Measurements from ENCODE around the gene AOC3. TPM values are rescaled to one million over a fixed set of nuclear protein-coding genes. Genes with fewer than 3 reads are reported as not detected.

AOC3 gene
- total and polyA plus RNA-seq, 2 of the 8 experiments (the other 6 are each of a cell fraction or from before 2014, with no cell fraction given): 2.5 to 2.7 TPM

DNA sequence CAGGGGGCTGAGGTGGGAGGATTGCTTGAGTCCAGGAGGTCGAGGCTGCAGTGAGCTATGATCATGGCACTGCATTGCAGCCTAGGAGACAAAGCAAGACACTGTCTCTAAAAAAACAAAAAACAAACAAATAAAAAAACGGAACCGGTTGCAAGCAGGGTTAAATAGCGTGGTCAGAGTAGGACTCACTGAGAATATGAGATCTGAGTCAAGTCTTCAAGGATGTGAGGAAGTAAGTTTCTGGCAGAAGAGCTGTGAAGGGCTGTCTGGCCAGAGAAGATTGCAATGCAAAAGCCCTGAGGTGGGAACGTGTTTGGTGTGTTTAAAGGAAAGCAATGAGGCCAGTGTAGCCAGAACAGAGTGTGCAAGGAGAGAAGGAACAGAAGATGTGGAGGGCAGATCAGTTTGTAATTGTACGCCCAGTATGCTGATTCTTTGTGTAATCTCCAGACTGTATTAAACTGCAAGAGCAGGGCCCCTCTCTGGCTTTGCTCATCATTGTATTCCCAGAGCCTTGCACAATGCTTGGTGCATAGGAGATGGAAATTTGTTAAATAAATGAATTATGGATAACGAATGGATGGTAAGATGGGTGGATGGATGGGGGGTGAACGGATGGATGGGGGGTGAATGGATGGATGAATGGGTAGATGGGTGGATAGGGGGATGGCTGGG is 55.9 kb downstream of the AOC3 start (continued):
- TF ChIP-seq RAD21 (IDR thresholded peaks at IDR 0.05 in 1 of 2, conservative IDR thresholded peaks at IDR 0.05 in 1 of 2; ENCODE audit: low read depth in 2 of 2, low read length in 2 of 2): no peak
- no peak for TF ChIP-seq SRF (IDR thresholded peaks at IDR 0.05; ENCODE audit: low read depth, low read length)
- TF ChIP-seq, protein P1, sequence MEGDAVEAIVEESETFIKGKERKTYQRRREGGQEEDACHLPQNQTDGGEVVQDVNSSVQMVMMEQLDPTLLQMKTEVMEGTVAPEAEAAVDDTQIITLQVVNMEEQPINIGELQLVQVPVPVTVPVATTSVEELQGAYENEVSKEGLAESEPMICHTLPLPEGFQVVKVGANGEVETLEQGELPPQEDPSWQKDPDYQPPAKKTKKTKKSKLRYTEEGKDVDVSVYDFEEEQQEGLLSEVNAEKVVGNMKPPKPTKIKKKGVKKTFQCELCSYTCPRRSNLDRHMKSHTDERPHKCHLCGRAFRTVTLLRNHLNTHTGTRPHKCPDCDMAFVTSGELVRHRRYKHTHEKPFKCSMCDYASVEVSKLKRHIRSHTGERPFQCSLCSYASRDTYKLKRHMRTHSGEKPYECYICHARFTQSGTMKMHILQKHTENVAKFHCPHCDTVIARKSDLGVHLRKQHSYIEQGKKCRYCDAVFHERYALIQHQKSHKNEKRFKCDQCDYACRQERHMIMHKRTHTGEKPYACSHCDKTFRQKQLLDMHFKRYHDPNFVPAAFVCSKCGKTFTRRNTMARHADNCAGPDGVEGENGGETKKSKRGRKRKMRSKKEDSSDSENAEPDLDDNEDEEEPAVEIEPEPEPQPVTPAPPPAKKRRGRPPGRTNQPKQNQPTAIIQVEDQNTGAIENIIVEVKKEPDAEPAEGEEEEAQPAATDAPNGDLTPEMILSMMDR (IDR thresholded peaks at IDR 0.05; ENCODE audit: control extremely low read depth in 1 of 3, insufficient read depth in 1 of 3, low read depth in 1 of 3, low read length in 3 of 3): no peak
- no peak for TF ChIP-seq BCL11A (IDR thresholded peaks at IDR 0.05; ENCODE audit: low read depth in 2 of 2, low read length in 2 of 2)

Small RNA genes lying within 50 kb of the gene (microRNA-seq; reads per million reads assigned to microRNA genes)
- 0 to 0.46 reads per million in 2 experiments for gene MIR6781 (ENCODE audit: borderline microRNAs expressed in 2 of 2, borderline number of aligned reads in 2 of 2, borderline replicate concordance in 1 of 2)

Small RNA genes lying within 50 kb of the gene (small RNA-seq; reads per million reads assigned to genes)
- 0.51 reads per million for gene MIR6781 (ENCODE audit: insufficient read depth)
- not detected for gene RNU6-287P (ENCODE audit: insufficient read depth)

Other genes starting within 250 kb of the AOC3 start
- 39.6 and 42.6 TPM in 2 replicates for gene RETREG3, start 241.8 kb upstream of the AOC3 start, total RNA-seq (2021; fragmentation: NEBNext Ultra II Directional; extraction: Animal tissue kit (Norgen Biotek cat#: 25700))
- 23.7 and 27.0 TPM in 2 replicates for gene RETREG3, start 241.8 kb upstream of the AOC3 start, polyA plus RNA-seq (2011; rRNA removed)
- gene TUBG1, start 241.5 kb upstream of the AOC3 start, total RNA-seq (2021; fragmentation: NEBNext Ultra II Directional; extraction: Animal tissue kit (Norgen Biotek cat#: 25700)): 107 and 109 TPM in 2 replicates
- 208 and 276 TPM in 2 replicates for gene TUBG1, start 241.5 kb upstream of the AOC3 start, polyA plus RNA-seq (2011; rRNA removed)
- 13.0 and 14.8 TPM in 2 replicates for gene TUBG2, start 191.9 kb upstream of the AOC3 start, total RNA-seq (2021; fragmentation: NEBNext Ultra II Directional; extraction: Animal tissue kit (Norgen Biotek cat#: 25700))
- gene TUBG2, start 191.9 kb upstream of the AOC3 start, polyA plus RNA-seq (2011; rRNA removed): 16.6 and 31.2 TPM in 2 replicates
- gene PLEKHH3, start 174.2 kb upstream of the AOC3 start, total RNA-seq (2021; fragmentation: NEBNext Ultra II Directional; extraction: Animal tissue kit (Norgen Biotek cat#: 25700)): 11.1 and 13.7 TPM in 2 replicates
- gene PLEKHH3, start 174.2 kb upstream of the AOC3 start, polyA plus RNA-seq (2011; rRNA removed): 13.5 and 23.7 TPM in 2 replicates
- gene CCR10, start 169.4 kb upstream of the AOC3 start, total RNA-seq (2021; fragmentation: NEBNext Ultra II Directional; extraction: Animal tissue kit (Norgen Biotek cat#: 25700)): 0.75 and 1.1 TPM in 2 replicates
- gene CCR10, start 169.4 kb upstream of the AOC3 start, polyA plus RNA-seq (2011; rRNA removed): 4.0 and 5.7 TPM in 2 replicates
- gene CNTNAP1, start 168.7 kb upstream of the AOC3 start, total RNA-seq (2021; fragmentation: NEBNext Ultra II Directional; extraction: Animal tissue kit (Norgen Biotek cat#: 25700)): 4.7 and 5.2 TPM in 2 replicates
- 10.0 and 13.5 TPM in 2 replicates for gene CNTNAP1, start 168.7 kb upstream of the AOC3 start, polyA plus RNA-seq (2011; rRNA removed)
- 18.5 and 20.8 TPM in 2 replicates for gene EZH1, start 106.2 kb upstream of the AOC3 start, total RNA-seq (2021; fragmentation: NEBNext Ultra II Directional; extraction: Animal tissue kit (Norgen Biotek cat#: 25700))
- 17.4 and 22.9 TPM in 2 replicates for gene EZH1, start 106.2 kb upstream of the AOC3 start, polyA plus RNA-seq (2011; rRNA removed)
- gene RAMP2, start 90.0 kb upstream of the AOC3 start, total RNA-seq (2021; fragmentation: NEBNext Ultra II Directional; extraction: Animal tissue kit (Norgen Biotek cat#: 25700)): 12.0 and 13.4 TPM in 2 replicates
- gene RAMP2, start 90.0 kb upstream of the AOC3 start, polyA plus RNA-seq (2011; rRNA removed): 41.5 and 41.7 TPM in 2 replicates
- 83.9 and 88.2 TPM in 2 replicates for gene VPS25, start 77.8 kb upstream of the AOC3 start, total RNA-seq (2021; fragmentation: NEBNext Ultra II Directional; extraction: Animal tissue kit (Norgen Biotek cat#: 25700))
- gene VPS25, start 77.8 kb upstream of the AOC3 start, polyA plus RNA-seq (2011; rRNA removed): 150 and 188 TPM in 2 replicates
- gene WNK4, start 70.6 kb upstream of the AOC3 start, total RNA-seq (2021; fragmentation: NEBNext Ultra II Directional; extraction: Animal tissue kit (Norgen Biotek cat#: 25700)): 1.2 and 1.7 TPM in 2 replicates
- 0.21 and 0.86 TPM in 2 replicates for gene WNK4, start 70.6 kb upstream of the AOC3 start, polyA plus RNA-seq (2011; rRNA removed)
- 68.4 and 71.2 TPM in 2 replicates for gene COA3, start 52.5 kb upstream of the AOC3 start, total RNA-seq (2021; fragmentation: NEBNext Ultra II Directional; extraction: Animal tissue kit (Norgen Biotek cat#: 25700))
- gene COA3, start 52.5 kb upstream of the AOC3 start, polyA plus RNA-seq (2011; rRNA removed): 137 and 143 TPM in 2 replicates
- not detected in 2 replicates for gene CNTD1, start 52.3 kb upstream of the AOC3 start, total RNA-seq (2021; fragmentation: NEBNext Ultra II Directional; extraction: Animal tissue kit (Norgen Biotek cat#: 25700))
- gene CNTD1, start 52.3 kb upstream of the AOC3 start, polyA plus RNA-seq (2011; rRNA removed): 0.08 TPM in 1 of 2 replicates, not detected in the other
- gene BECN1, start 26.9 kb upstream of the AOC3 start, total RNA-seq (2021; fragmentation: NEBNext Ultra II Directional; extraction: Animal tissue kit (Norgen Biotek cat#: 25700)): 55.4 and 64.2 TPM in 2 replicates
- 31.5 and 38.8 TPM in 2 replicates for gene BECN1, start 26.9 kb upstream of the AOC3 start, polyA plus RNA-seq (2011; rRNA removed)
- gene PSME3, start 17.8 kb upstream of the AOC3 start, total RNA-seq (2021; fragmentation: NEBNext Ultra II Directional; extraction: Animal tissue kit (Norgen Biotek cat#: 25700)): 223 and 224 TPM in 2 replicates
- gene PSME3, start 17.8 kb upstream of the AOC3 start, polyA plus RNA-seq (2011; rRNA removed): 109 and 149 TPM in 2 replicates
- gene AOC2, start 6.6 kb upstream of the AOC3 start, total RNA-seq (2021; fragmentation: NEBNext Ultra II Directional; extraction: Animal tissue kit (Norgen Biotek cat#: 25700)): 4.0 and 4.2 TPM in 2 replicates
- 4.7 and 7.2 TPM in 2 replicates for gene AOC2, start 6.6 kb upstream of the AOC3 start, polyA plus RNA-seq (2011; rRNA removed)
- not detected in 2 replicates for gene G6PC1, start 49.6 kb downstream of the AOC3 start, total RNA-seq (2021; fragmentation: NEBNext Ultra II Directional; extraction: Animal tissue kit (Norgen Biotek cat#: 25700))
- gene G6PC1, start 49.6 kb downstream of the AOC3 start, polyA plus RNA-seq (2011; rRNA removed): 0.02 TPM in 1 of 2 replicates, not detected in the other
- gene AARSD1, start 113.3 kb downstream of the AOC3 start, total RNA-seq (2021; fragmentation: NEBNext Ultra II Directional; extraction: Animal tissue kit (Norgen Biotek cat#: 25700)): 45.0 and 51.5 TPM in 2 replicates
- 43.8 and 58.8 TPM in 2 replicates for gene AARSD1, start 113.3 kb downstream of the AOC3 start, polyA plus RNA-seq (2011; rRNA removed)
- 2.2 and 3.0 TPM in 2 replicates for gene PTGES3L, start 128.9 kb downstream of the AOC3 start, total RNA-seq (2021; fragmentation: NEBNext Ultra II Directional; extraction: Animal tissue kit (Norgen Biotek cat#: 25700))
- 2.6 and 3.6 TPM in 2 replicates for gene PTGES3L, start 128.9 kb downstream of the AOC3 start, polyA plus RNA-seq (2011; rRNA removed)
- gene RUNDC1, start 129.4 kb downstream of the AOC3 start, total RNA-seq (2021; fragmentation: NEBNext Ultra II Directional; extraction: Animal tissue kit (Norgen Biotek cat#: 25700)): 10.7 and 11.9 TPM in 2 replicates
- 7.9 and 9.4 TPM in 2 replicates for gene RUNDC1, start 129.4 kb downstream of the AOC3 start, polyA plus RNA-seq (2011; rRNA removed)
- 1,415 and 1,425 TPM in 2 replicates for gene RPL27, start 147.2 kb downstream of the AOC3 start, total RNA-seq (2021; fragmentation: NEBNext Ultra II Directional; extraction: Animal tissue kit (Norgen Biotek cat#: 25700))
- 3,779 and 3,900 TPM in 2 replicates for gene RPL27, start 147.2 kb downstream of the AOC3 start, polyA plus RNA-seq (2011; rRNA removed)
- 2.0 and 2.5 TPM in 2 replicates for gene IFI35, start 155.6 kb downstream of the AOC3 start, total RNA-seq (2021; fragmentation: NEBNext Ultra II Directional; extraction: Animal tissue kit (Norgen Biotek cat#: 25700))
- 4.7 and 4.9 TPM in 2 replicates for gene IFI35, start 155.6 kb downstream of the AOC3 start, polyA plus RNA-seq (2011; rRNA removed)
- 281 and 295 TPM in 2 replicates for gene VAT1, start 171.2 kb downstream of the AOC3 start, total RNA-seq (2021; fragmentation: NEBNext Ultra II Directional; extraction: Animal tissue kit (Norgen Biotek cat#: 25700))
- 200 and 269 TPM in 2 replicates for gene VAT1, start 171.2 kb downstream of the AOC3 start, polyA plus RNA-seq (2011; rRNA removed)
- 51.3 and 56.8 TPM in 2 replicates for gene RND2, start 174.0 kb downstream of the AOC3 start, total RNA-seq (2021; fragmentation: NEBNext Ultra II Directional; extraction: Animal tissue kit (Norgen Biotek cat#: 25700))
- 61.4 and 76.2 TPM in 2 replicates for gene RND2, start 174.0 kb downstream of the AOC3 start, polyA plus RNA-seq (2011; rRNA removed)

All from H1 (cell line).